ENCODE results near the gene PTPRD.
"Not testable (repeated sequence)": the region's sequence is repeated elsewhere in the genome, so short reads cannot be mapped to it uniquely, and the experiment has no call there.

The PTPRD gene

DNA sequence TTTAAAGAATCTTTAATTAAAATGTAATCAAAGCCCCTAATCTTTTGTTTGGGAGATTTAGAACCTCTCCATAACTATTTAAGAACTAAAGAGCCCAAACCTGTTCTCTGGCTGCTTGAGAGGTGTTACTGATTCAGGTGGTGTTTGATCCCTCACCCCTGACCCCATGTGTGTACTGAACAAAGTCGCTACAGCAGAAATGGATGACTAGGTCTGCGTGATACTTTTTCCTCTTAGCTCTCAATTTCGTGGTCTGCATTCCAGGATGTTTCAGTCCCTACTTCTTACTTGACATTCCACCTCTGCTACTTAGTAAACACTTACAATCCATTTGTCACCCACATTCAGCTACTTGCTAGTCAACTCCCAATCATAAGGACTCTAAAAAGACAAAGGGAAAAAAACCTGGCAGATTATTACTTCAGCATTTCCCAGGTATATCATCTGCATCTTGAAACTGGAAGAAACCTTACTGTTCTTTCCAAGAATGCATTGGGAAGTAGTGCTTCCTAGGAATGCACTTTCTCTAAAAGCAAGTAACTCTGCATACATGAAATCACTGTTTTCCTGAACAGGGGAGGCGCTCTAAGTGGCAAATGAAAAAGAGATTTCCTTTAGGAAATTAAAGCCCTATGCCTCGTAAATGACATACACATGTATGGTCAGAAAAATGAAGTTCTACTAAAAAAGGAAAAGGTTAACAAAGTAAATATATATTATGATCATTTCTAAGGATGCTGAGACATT lies 1091.6 kb downstream of the PTPRD start:
- Mint-ChIP-seq H3K9me3 (peaks cover 4% of the 10 kb centered on the region), H3K27ac (no peak overlapping the region), H3K4me1 (ENCODE audit: low read depth) (no peaks in the 10 kb centered on the region), H3K36me3 (ENCODE audit: low read depth) (no peaks in the 10 kb centered on the region), H3K4me3 (no peak overlapping the region), H3K27me3 (no peaks in the 10 kb centered on the region)

DNA sequence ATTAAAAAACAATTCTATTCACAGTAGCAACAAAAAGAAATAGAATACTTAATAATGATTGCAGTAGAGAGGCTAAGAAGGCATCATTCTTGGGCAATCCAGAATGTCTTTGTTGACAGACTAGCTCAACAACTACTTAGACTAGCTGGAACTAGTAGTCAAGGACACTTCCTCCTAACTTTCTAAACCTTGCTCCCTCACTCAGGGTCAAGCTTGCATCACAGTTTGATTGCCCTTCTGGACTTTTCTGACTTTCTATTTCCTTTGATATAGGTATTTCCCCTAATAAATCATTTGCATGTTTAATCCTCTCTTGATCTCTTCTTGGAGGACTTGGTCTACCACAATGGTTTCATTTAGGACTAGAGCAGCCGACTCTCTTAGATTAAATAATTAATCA lies 1107.9 kb downstream of the PTPRD start:
- Mint-ChIP-seq H3K4me1 (ENCODE audit: low read depth) (no peaks in the 10 kb centered on the region), H3K27me3 (no peaks in the 10 kb centered on the region), H3K9me3 (peaks cover 4% of the 10 kb centered on the region), H3K27ac (no peak overlapping the region), H3K4me3 (no peak overlapping the region), H3K36me3 (ENCODE audit: low read depth) (no peaks in the 10 kb centered on the region)

DNA sequence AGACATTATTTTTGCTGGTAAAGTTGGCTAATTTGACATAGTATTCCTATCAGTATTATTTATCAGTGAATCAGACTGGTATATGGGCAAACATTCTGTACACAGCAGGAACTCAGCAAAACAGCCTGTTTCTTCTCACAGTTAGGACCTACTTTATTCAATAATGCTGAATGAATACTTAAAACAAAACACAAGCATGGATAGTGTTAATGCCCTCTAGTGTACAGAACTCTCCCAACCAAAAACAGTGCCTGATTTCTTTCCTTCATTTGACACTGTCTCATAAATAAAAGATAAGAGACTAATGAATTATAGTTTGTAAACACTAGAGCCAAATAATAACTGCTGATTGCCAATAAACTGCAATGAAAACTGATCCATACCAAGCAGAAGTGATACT lies 1113.3 kb downstream of the PTPRD start:
- Mint-ChIP-seq H3K4me1 (ENCODE audit: low read depth) (no peaks in the 10 kb centered on the region), H3K27ac (no peak overlapping the region), H3K4me3 (no peak overlapping the region), H3K27me3 (no peaks in the 10 kb centered on the region), H3K9me3 (peaks cover 17% of the 10 kb centered on the region), H3K36me3 (ENCODE audit: low read depth) (no peaks in the 10 kb centered on the region)

DNA sequence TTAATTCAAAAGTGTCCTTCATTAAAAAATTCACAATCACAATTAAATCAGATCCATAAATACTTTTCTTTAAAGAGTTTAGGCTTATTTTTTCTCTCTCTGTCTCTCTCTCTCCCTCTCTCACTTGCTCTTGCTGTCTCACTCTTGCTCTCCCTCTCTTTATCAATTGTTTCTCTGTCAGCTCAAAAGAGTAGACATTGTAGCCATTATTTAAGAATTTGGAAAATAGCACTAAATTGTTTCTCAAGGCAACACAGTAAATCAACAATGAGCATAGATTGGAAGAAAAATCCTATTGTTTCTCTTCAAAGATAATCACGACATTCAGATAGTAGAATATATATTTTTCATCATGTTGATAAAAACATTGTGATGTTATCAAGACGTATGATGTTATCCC lies 1114.0 kb downstream of the PTPRD start:
- Mint-ChIP-seq H3K36me3 (ENCODE audit: low read depth) (no peaks in the 10 kb centered on the region), H3K27me3 (no peaks in the 10 kb centered on the region), H3K4me3 (no peak overlapping the region), H3K27ac (no peak overlapping the region), H3K9me3 (peaks cover 22% of the 10 kb centered on the region), H3K4me1 (ENCODE audit: low read depth) (no peaks in the 10 kb centered on the region)

DNA sequence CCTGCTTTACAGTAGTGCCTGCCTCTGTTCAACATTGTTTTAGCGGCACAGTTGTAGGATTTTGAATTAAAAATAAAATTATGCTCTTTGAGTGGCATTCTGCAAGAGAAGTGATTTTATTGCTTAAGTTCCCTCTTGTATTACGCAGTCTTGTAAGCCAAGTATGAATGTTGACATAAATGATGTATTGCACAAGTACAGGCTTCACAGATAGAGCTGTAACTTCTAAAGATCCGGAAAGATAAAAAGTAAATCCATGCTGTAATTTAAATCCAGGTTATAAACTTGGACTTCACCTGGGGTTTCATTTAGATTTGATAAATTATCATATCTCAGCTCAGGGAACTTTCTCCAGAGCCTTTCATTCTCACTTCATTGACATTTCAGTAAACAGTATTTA lies 1114.7 kb downstream of the PTPRD start:
- Mint-ChIP-seq H3K9me3 (peaks cover 24% of the 10 kb centered on the region), H3K4me1 (ENCODE audit: low read depth) (no peaks in the 10 kb centered on the region), H3K4me3 (no peak overlapping the region), H3K36me3 (ENCODE audit: low read depth) (no peaks in the 10 kb centered on the region), H3K27ac (no peak overlapping the region), H3K27me3 (no peaks in the 10 kb centered on the region)

DNA sequence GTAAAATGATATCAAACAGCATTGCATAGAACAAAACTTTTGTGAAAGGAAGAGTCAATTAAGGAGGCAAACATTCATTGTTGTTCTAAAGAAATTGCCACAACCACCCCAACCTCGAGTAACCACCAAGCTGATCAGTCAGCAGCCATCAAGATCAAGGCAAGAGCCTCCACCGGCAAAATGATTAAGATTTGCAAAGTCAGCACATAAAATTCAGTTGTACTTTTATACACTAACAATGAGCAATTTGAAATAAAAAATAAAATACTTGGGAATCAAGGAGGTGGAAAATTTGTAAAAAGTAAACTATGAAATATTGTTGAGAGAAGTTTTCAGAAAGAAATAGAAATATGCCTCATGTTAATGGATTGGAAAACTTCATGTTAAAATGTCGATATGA lies 1118.5 kb downstream of the PTPRD start:
- Mint-ChIP-seq H3K27ac (no peak overlapping the region), H3K27me3 (no peaks in the 10 kb centered on the region), H3K4me1 (ENCODE audit: low read depth) (no peaks in the 10 kb centered on the region), H3K9me3 (peaks cover 27% of the 10 kb centered on the region), H3K36me3 (ENCODE audit: low read depth) (no peaks in the 10 kb centered on the region), H3K4me3 (no peak overlapping the region)

DNA sequence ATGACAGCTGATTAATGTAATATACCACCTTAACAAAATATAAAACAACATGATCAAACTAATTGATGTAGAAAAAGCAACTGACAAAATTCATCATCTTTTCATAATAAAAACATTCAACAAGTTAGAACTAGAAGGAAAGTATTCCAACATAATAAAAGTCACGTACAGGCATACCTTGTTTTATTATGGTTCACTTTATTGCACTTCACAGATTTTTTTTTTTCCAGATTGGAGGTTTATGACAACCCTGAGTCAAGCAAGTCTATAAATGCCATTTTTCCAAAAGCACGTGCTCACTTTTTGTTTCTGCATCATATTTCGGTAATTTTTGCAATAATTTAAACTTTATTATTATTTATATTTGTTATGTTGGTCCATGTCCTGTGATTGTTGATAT lies 1120.3 kb downstream of the PTPRD start:
- no peaks in the 10 kb centered on the region for H3K27me3 Mint-ChIP-seq
- H3K36me3 Mint-ChIP-seq (ENCODE audit: low read depth): no peaks in the 10 kb centered on the region
- no peaks in the 10 kb centered on the region for H3K4me1 Mint-ChIP-seq (ENCODE audit: low read depth)
- H3K4me3 Mint-ChIP-seq: no peak overlapping the region
- H3K9me3 Mint-ChIP-seq: peaks cover 22% of the 10 kb centered on the region
- no peak overlapping the region for H3K27ac Mint-ChIP-seq

DNA sequence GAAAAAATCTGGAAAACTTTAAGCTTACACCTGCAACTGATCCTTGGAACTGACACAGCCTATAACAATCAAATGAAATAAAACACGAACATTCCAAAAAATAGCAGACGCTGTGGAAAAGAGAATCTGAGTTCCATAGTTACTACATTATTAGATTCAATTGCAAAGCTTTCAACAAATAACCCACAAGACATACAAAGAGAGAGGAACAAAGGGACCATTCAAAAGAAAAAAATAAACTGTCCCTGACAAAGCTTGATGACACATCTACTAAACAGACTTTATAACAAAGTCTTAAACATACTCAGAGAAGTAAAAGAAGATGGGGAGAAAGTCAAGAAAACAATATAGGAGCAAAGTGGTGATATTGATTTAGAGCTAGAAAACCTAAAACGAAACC lies 1123.6 kb downstream of the PTPRD start:
- H3K27me3 Mint-ChIP-seq: no peaks in the 10 kb centered on the region
- H3K27ac Mint-ChIP-seq: no peak overlapping the region
- no peak overlapping the region for H3K4me3 Mint-ChIP-seq
- no peaks in the 10 kb centered on the region for H3K36me3 Mint-ChIP-seq (ENCODE audit: low read depth)
- peaks cover 13% of the 10 kb centered on the region for H3K9me3 Mint-ChIP-seq
- H3K4me1 Mint-ChIP-seq (ENCODE audit: low read depth): no peaks in the 10 kb centered on the region

DNA sequence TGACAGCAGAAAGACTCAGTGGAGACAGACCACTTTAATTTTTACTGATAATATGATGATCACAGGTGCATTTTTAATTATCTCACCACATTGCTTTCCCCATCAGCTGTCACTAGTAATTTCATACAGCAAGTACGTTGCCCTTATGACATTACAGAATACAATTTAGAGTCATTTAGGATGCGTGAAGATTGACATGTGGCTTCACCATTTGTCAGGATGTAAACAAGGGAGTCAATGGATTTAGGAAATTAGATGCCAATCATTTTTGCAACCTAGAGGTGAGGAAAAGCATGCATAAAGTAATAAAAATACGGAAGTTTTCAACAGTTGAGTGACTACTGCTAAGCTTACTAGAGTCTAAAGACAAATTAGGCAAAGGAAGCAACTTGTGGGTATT lies 1129.6 kb downstream of the PTPRD start:
- H3K4me1 Mint-ChIP-seq (ENCODE audit: low read depth): no peaks in the 10 kb centered on the region
- no peak overlapping the region for H3K4me3 Mint-ChIP-seq
- H3K9me3 Mint-ChIP-seq: peaks cover 15% of the 10 kb centered on the region
- H3K27me3 Mint-ChIP-seq: no peaks in the 10 kb centered on the region
- no peaks in the 10 kb centered on the region for H3K36me3 Mint-ChIP-seq (ENCODE audit: low read depth)
- no peak overlapping the region for H3K27ac Mint-ChIP-seq

DNA sequence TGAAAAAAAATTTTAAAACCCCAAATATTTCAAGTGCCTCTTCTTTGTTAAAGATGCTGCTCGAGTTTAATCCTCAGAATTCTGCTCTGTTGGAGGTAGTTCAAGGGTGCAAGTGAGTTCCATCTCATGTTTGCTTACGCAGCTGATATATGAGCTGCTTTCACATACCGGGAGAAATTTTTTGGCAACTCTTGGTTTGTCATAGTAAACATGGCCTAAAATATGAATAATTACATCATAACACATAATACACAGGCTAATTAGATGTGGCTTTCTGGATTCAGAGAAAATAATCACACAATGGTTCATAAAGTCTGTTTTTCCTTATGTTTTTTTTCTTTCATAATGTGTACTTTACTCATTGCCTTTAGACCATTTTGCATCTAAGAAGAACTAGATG lies 1134.1 kb downstream of the PTPRD start:
- H3K27me3 Mint-ChIP-seq: no peaks in the 10 kb centered on the region
- no peak overlapping the region for H3K4me3 Mint-ChIP-seq
- no peaks in the 10 kb centered on the region for H3K4me1 Mint-ChIP-seq (ENCODE audit: low read depth)
- no peaks in the 10 kb centered on the region for H3K36me3 Mint-ChIP-seq (ENCODE audit: low read depth)
- H3K9me3 Mint-ChIP-seq: peaks cover 11% of the 10 kb centered on the region
- H3K27ac Mint-ChIP-seq: no peak overlapping the region

DNA sequence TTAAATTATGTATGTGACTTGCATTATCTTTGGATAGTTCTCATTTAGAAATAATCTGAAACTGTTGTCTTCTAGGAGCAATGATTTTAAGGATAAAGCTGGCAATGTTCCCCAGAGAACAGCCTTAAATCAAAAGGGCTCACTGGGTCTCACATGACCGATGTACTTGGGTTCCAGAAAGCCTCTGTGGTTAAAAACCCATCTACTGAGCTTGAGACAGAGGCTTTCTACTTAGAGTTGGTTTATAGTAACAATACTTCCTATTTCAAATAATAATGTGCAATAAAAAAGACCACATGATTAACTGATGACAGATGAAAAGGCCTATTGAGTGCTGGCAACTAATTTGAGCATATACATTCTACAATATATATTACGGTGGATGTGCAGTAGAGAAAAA lies 1143.5 kb downstream of the PTPRD start:
- H3K4me3 Mint-ChIP-seq: no peak overlapping the region
- no peak overlapping the region for H3K27ac Mint-ChIP-seq
- no peaks in the 10 kb centered on the region for H3K9me3 Mint-ChIP-seq
- H3K4me1 Mint-ChIP-seq (ENCODE audit: low read depth): no peaks in the 10 kb centered on the region
- H3K36me3 Mint-ChIP-seq (ENCODE audit: low read depth): no peaks in the 10 kb centered on the region
- no peaks in the 10 kb centered on the region for H3K27me3 Mint-ChIP-seq

DNA sequence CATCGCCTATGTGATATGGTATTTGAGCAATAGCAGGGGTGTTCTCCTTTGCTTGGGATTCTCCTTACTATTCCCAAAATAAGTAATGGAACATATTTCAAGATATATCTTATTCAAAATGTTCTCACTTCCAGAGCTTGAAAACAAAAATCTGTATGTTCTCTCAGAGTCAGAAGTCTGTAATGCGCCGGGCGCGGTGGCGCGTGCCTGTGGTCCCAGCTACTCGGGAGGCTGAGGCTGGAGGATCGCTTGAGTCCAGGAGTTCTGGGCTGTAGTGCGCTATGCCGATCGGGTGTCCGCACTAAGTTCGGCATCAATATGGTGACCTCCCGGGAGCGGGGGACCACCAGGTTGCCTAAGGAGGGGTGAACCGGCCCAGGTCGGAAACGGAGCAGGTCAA lies 1170.9 kb downstream of the PTPRD start:
- not testable (repeated sequence) for H3K9me3 Mint-ChIP-seq; H3K36me3 Mint-ChIP-seq (ENCODE audit: low read depth)

DNA sequence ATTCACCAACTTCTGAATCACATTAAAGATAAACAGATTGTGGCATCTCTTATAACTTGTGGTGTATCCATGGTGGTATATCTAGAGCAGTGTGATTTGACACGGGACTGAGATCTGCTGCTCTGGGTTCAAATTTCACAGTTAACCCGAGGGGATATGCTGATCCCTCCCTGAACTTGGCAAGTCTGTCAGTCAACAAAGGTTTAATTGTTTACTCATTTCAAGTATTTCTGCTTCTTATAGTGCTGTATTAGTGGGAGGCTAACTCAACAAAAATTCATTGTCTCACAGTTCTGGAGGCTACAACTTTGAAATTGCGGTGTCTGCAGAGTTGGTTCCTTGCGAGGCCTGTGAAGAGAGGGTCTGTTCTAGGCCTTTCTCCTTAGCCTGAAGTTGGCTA lies 1175.2 kb downstream of the PTPRD start:
- peaks cover 5% of the 10 kb centered on the region for H3K9me3 Mint-ChIP-seq
- H3K4me1 Mint-ChIP-seq (ENCODE audit: low read depth): no peaks in the 10 kb centered on the region
- no peaks in the 10 kb centered on the region for H3K27me3 Mint-ChIP-seq
- H3K27ac Mint-ChIP-seq: no peak overlapping the region
- no peak overlapping the region for H3K4me3 Mint-ChIP-seq
- H3K36me3 Mint-ChIP-seq (ENCODE audit: low read depth): no peaks in the 10 kb centered on the region

More for the DNA sequence above, 1170.9 kb downstream of the PTPRD start:
- H3K4me1 Mint-ChIP-seq (ENCODE audit: low read depth); H3K27ac Mint-ChIP-seq; H3K4me3 Mint-ChIP-seq; H3K27me3 Mint-ChIP-seq: not testable (repeated sequence)

DNA sequence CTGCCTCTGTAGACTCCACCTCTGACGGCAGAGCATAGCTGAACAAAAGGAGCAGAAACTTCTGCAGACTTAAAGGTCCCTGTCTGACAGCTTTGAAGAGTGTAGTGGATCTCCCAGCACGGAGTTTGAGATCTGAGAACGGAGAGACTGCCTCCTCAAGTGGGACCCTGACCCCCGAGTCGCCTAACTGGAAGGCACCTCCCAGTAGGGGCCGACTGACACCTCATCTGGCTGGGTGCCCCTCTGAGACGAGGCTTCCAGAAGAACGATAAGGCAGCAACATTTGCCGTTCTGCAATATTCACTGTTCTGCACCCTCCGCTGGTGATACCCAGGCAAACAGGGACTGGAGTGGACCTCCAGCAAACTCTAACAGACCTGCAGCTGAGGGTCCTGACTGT lies 1186.3 kb downstream of the PTPRD start:
- H3K27me3 Mint-ChIP-seq; H3K36me3 Mint-ChIP-seq (ENCODE audit: low read depth); H3K9me3 Mint-ChIP-seq; H3K4me1 Mint-ChIP-seq (ENCODE audit: low read depth); H3K4me3 Mint-ChIP-seq; H3K27ac Mint-ChIP-seq: not testable (repeated sequence)

DNA sequence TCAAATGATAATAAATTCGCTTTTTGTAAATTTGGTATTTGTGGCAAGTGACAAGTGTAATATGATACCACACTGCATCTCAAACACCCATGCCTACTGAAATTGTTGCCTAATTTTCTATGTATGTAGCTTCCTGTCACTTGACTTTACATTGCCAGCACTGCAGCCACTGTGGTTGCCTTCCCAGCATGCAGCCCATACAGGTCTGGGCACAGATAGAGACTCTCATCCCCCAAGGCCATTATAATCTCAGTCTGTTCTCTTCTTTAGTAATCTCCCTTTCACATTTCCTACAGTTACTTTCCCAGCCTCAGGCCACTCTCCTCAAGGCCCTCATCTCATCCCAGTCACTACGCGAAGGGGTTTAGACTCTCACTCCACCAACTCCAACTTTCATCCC lies 1200.6 kb downstream of the PTPRD start:
- no peaks in the 10 kb centered on the region for H3K9me3 Mint-ChIP-seq
- no peak overlapping the region for H3K27ac Mint-ChIP-seq
- no peak overlapping the region for H3K4me3 Mint-ChIP-seq
- H3K36me3 Mint-ChIP-seq (ENCODE audit: low read depth): no peaks in the 10 kb centered on the region
- no peaks in the 10 kb centered on the region for H3K4me1 Mint-ChIP-seq (ENCODE audit: low read depth)
- no peaks in the 10 kb centered on the region for H3K27me3 Mint-ChIP-seq

DNA sequence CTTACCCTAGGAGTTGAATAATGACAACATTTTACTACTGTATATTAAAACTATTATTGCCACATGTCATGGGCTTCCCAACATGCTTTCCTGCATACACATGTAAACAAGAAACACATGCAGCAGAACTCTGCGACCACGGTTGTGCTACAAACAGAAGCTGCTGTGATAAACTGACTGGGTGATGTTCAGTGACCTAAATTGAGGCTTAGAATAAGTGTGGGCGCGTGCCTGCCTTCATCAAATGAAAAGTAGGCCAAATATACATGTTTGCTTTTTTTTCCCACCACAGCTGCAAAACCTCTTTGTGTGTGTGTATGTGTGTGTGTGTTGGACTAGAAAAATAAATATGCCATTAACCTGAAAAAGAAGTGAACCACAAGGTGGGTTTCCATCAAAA lies 1202.1 kb downstream of the PTPRD start:
- Mint-ChIP-seq H3K27ac (no peak overlapping the region), H3K27me3 (no peaks in the 10 kb centered on the region), H3K36me3 (ENCODE audit: low read depth) (no peaks in the 10 kb centered on the region), H3K9me3 (no peaks in the 10 kb centered on the region), H3K4me3 (no peak overlapping the region), H3K4me1 (ENCODE audit: low read depth) (no peaks in the 10 kb centered on the region)
